Upper lobe of left lung (tissue), 6 donors: ENCODE data around the gene EMX1. TPM values are rescaled to one million over a fixed set of nuclear protein-coding genes. Genes with fewer than 3 reads are reported as not detected.
A peak's percentile ranks its signal among the peaks of the same experiment; 100 is the strongest.

ENCODE experiments used
- ATAC-seq, 2 donors: fragments of 200-7000 bp; cut with Tn5 transposase; one replicate each; pipeline ENCODE4 v1.9.1; 2022; ENCODE audit warnings: mild to moderate bottlenecking in 2 of 2, moderate library complexity in 2 of 2; ENCODE audit not compliant: low FRiP score in 2 of 2
- DNase-seq, 2 donors: peaks; one replicate each; pipeline ENCODE4 v3.0.0-alpha.2; 2019 to 2020
- H3K27ac ChIP-seq, 4 donors: fragments of 200-600 bp; sonication (generic); one replicate each; pipeline ENCODE4 v1.5.1; 2016 to 2019
- H3K27me3 ChIP-seq, 4 donors: fragments of 200-600 bp; sonication (generic); one replicate each; pipeline ENCODE4 v1.5.1; 2017 to 2019
- H3K36me3 ChIP-seq, 4 donors: fragments of 200-600 bp; sonication (generic); one replicate each; pipeline ENCODE4 v1.5.1; 2016 to 2019
- H3K4me1 ChIP-seq, 4 donors: fragments of 200-600 bp; sonication (generic); one replicate each; pipeline ENCODE4 v1.5.1; 2018 to 2019
- H3K4me3 ChIP-seq, 4 donors: fragments of 200-600 bp; sonication (generic); one replicate each; pipeline ENCODE4 v1.5.1; 2017 to 2019; ENCODE audit warnings: mild to moderate bottlenecking in 2 of 4, moderate library complexity in 1 of 4
- H3K9me3 ChIP-seq, 4 donors: fragments of 200-600 bp; sonication (generic); one replicate each; pipeline ENCODE4 v1.5.1; 2018 to 2019
- CTCF ChIP-seq, 6 experiments: fragments of 450-650 bp in 4 of 6; fragments of 200-600 bp in 2 of 6; sonication (generic) in 2 of 6; IDR thresholded peaks; one replicate each; pipeline ENCODE4 v1.5.1; 2016 to 2019; ENCODE audit warnings: antibody characterized with exemption in 6 of 6
- EP300 ChIP-seq, 4 donors: sonication (generic); formaldehyde crosslinking; IDR thresholded peaks; one replicate each; pipeline ENCODE4 v1.5.1; 2017; ENCODE audit warnings: antibody characterized with exemption in 4 of 4, control low read depth in 2 of 4
- POLR2A ChIP-seq, 4 donors: fragments of 450-650 bp; IDR thresholded peaks; one replicate each; pipeline ENCODE4 v1.5.1; 2016 to 2017; ENCODE audit warnings: antibody characterized with exemption in 4 of 4, mild to moderate bottlenecking in 2 of 4
- POLR2AphosphoS5 ChIP-seq, 2 donors: sonication (generic); formaldehyde crosslinking; IDR thresholded peaks; one replicate each; pipeline ENCODE4 v1.5.1; 2017; ENCODE audit warnings: antibody characterized with exemption in 2 of 2
- WGBS, 2 donors: methylation state at CpG; one replicate each; pipeline ENCODE4 v1.1.5; 2017 to 2018; 5-methylcytosine and 5-hydroxymethylcytosine counted together
- total RNA-seq, 6 donors: library from RNA; depleted of rRNA in 4 of 6; stranded (reverse); fragments of >200 nt in 4 of 6; gene quantifications; one replicate each; pipeline versions ENCODE4 v1.1.0 to v1.2.1, GENCODE V29; 2016 to 2021
- donor health status: DM: no; HTN: no; CAD: no; lungs with moderate emphysema.
- donor health status: DM: no; HTN: yes; CAD: no; lungs with severe emphysema.

The EMX1 gene
- total RNA-seq, 6 donors from 2014 or later = not detected

GRCh38 chr2:72972352-72973136 is 55.2 kb downstream of the EMX1 start:
- WGBS, 2 donors = 93 to 98% methylated on average over 10 to 12 of the region's 12 CpGs
- Histone ChIP-seq H3K9me3 (no peaks in the 10 kb centered on the region), H3K27me3 (no peaks in the 10 kb centered on the region), H3K4me1 (no peaks in the 10 kb centered on the region), H3K27ac (no peak overlapping the region), H3K4me3 (no peak overlapping the region), H3K36me3 (no peaks in the 10 kb centered on the region)
- no peak for ATAC-seq
- no peak for DNase-seq
- no peak for TF ChIP-seq POLR2A (IDR thresholded peaks at IDR 0.05)
- TF ChIP-seq CTCF (IDR thresholded peaks at IDR 0.05) = no peak
- TF ChIP-seq POLR2AphosphoS5 (IDR thresholded peaks at IDR 0.05) = no peak
- no peak for TF ChIP-seq EP300 (IDR thresholded peaks at IDR 0.05)

- DNase-seq (no peak), ATAC-seq (no peak)
- WGBS, 2 donors = 89 to 95% methylated on average over 5 to 8 of the region's 8 CpGs
- H3K9me3 ChIP-seq = no peaks in the 10 kb centered on the region
- H3K27me3 ChIP-seq = no peaks in the 10 kb centered on the region
- no peak for TF ChIP-seq POLR2A (IDR thresholded peaks at IDR 0.05)
- no peak for TF ChIP-seq CTCF (IDR thresholded peaks at IDR 0.05)
- no peak for TF ChIP-seq POLR2AphosphoS5 (IDR thresholded peaks at IDR 0.05)
- TF ChIP-seq EP300 (IDR thresholded peaks at IDR 0.05) = no peak
- H3K4me1 ChIP-seq = no peaks in the 10 kb centered on the region
- no peak overlapping the region for H3K4me3 ChIP-seq
- no peak overlapping the region for H3K27ac ChIP-seq
- H3K36me3 ChIP-seq = no peaks in the 10 kb centered on the region
Observed at GRCh38 chr2:72973137-72973535, 55.8 kb downstream of the EMX1 start.

GRCh38 chr2:72973566-72974435 is 56.5 kb downstream of the EMX1 start:
- Histone ChIP-seq H3K36me3 (no peaks in the 10 kb centered on the region), H3K4me3 (no peak overlapping the region), H3K27ac (no peak overlapping the region), H3K4me1 (no peaks in the 10 kb centered on the region), H3K27me3 (no peaks in the 10 kb centered on the region), H3K9me3 (no peaks in the 10 kb centered on the region)
- ATAC-seq (peak; percentile 81), DNase-seq (peak in 1 of 2 donors; percentile 33)
- 62 to 74% methylated on average over 9 to 12 of the region's 12 CpGs for WGBS, 2 donors
- TF ChIP-seq POLR2A (IDR thresholded peaks at IDR 0.05) = no peak
- TF ChIP-seq CTCF (IDR thresholded peaks at IDR 0.05) = peak; percentile 47 to 75 (median 65)

- Histone ChIP-seq H3K4me1 (no peaks in the 10 kb centered on the region), H3K27me3 (no peaks in the 10 kb centered on the region), H3K36me3 (no peaks in the 10 kb centered on the region), H3K9me3 (no peaks in the 10 kb centered on the region), H3K4me3 (no peak overlapping the region), H3K27ac (no peak overlapping the region)
- ATAC-seq (no peak), DNase-seq (no peak)
- no peak for TF ChIP-seq EP300 (IDR thresholded peaks at IDR 0.05)
- no peak for TF ChIP-seq POLR2A (IDR thresholded peaks at IDR 0.05)
- no peak for TF ChIP-seq POLR2AphosphoS5 (IDR thresholded peaks at IDR 0.05)
- TF ChIP-seq CTCF (IDR thresholded peaks at IDR 0.05) = no peak
- WGBS, 2 donors = 86 to 94% methylated on average over 2 of the region's 2 CpGs
Observed at GRCh38 chr2:72974436-72974754, 57.1 kb downstream of the EMX1 start.
